GM21529 (cell line): ENCODE results near the gene NPM1.
"Not testable (repeated sequence)": the region's sequence is repeated elsewhere in the genome, so short reads cannot be mapped to it uniquely, and the experiment has no call there.

Source experiments
- ATAC-seq: cut with Tn5 transposase; IDR thresholded peaks from one replicate; pipeline ENCODE4 v1.9.1; 2021; ENCODE audit not compliant: unreplicated experiment

NPM1 gene

GRCh38 chr5:171384999-171385398 lies 2.6 kb upstream of the NPM1 start:
- not testable (repeated sequence) for ATAC-seq

GRCh38 chr5:171386006-171386671 lies 1.5 kb upstream of the NPM1 start:
- ATAC-seq: no peak

- no peak for ATAC-seq
These were observed 746 bp upstream of the NPM1 start for GRCh38 chr5:171386861-171387344.

- ATAC-seq: peak; percentile 40
These were observed 544 bp downstream of the NPM1 start for GRCh38 chr5:171387970-171388815.

GRCh38 chr5:171388816-171389168 lies 1.1 kb downstream of the NPM1 start:
- no peak for ATAC-seq

- no peak for ATAC-seq
These were observed 3.4 kb downstream of the NPM1 start for GRCh38 chr5:171390883-171391677.

GRCh38 chr5:171391996-171392577 lies 4.4 kb downstream of the NPM1 start:
- no peak for ATAC-seq

GRCh38 chr5:171392585-171393159 lies 5.0 kb downstream of the NPM1 start:
- ATAC-seq: no peak

- no peak for ATAC-seq
These were observed 7.4 kb downstream of the NPM1 start for GRCh38 chr5:171395042-171395441.

- not testable (repeated sequence) for ATAC-seq
These were observed 8.9 kb downstream of the NPM1 start for GRCh38 chr5:171396583-171396982.

- ATAC-seq: no peak
These were observed 9.5 kb downstream of the NPM1 start for GRCh38 chr5:171397190-171397589.

GRCh38 chr5:171397599-171397998 lies 9.9 kb downstream of the NPM1 start:
- ATAC-seq: no peak

GRCh38 chr5:171398660-171399059 lies 11.0 kb downstream of the NPM1 start:
- ATAC-seq: not testable (repeated sequence)

GRCh38 chr5:171400169-171400568 lies 12.5 kb downstream of the NPM1 start:
- no peak for ATAC-seq

GRCh38 chr5:171401167-171401947 lies 13.7 kb downstream of the NPM1 start:
- no peak for ATAC-seq

- not testable (repeated sequence) for ATAC-seq
These were observed 15.1 kb downstream of the NPM1 start for GRCh38 chr5:171402751-171403150.

- ATAC-seq: no peak
These were observed 18.0 kb downstream of the NPM1 start for GRCh38 chr5:171405615-171406014.

GRCh38 chr5:171407234-171407633 lies 19.6 kb downstream of the NPM1 start:
- ATAC-seq: no peak

- ATAC-seq: no peak
These were observed 21.8 kb downstream of the NPM1 start for GRCh38 chr5:171409164-171410136.
